MCF 10A (cell line): ENCODE results near the gene MUC20. TPM values are rescaled to one million over a fixed set of nuclear protein-coding genes. Genes with fewer than 3 reads are reported as not detected.
A peak's percentile ranks its signal among the peaks of the same experiment; 100 is the strongest.
"Not testable (repeated sequence)": the region's sequence is repeated elsewhere in the genome, so short reads cannot be mapped to it uniquely, and the experiment has no call there.

Source experiments
- BruUV-seq: library from RNA; stranded (reverse); fragments of 400-500 nt; replicated peaks from 2 replicates; lab custom pipeline; 2021; lab: Mats Ljungman, UMichigan
- CTCF ChIA-PET: fragments of 300-600 bp; sonication (Branson Sonifier 250); formaldehyde crosslinking; extraction: SDS; loops from one replicate; lab custom pipeline; 2021; ENCODE audit warnings: antibody characterized with exemption, inconsistent platforms; lab: Yijun Ruan, JAX
- POLR2A ChIA-PET: fragments of 300-600, 350-650 bp; sonication (Branson Sonifier 250); formaldehyde crosslinking; extraction: SDS; loops from one replicate; lab custom pipeline; 2020; ENCODE audit warnings: antibody characterized with exemption, inconsistent platforms; lab: Yijun Ruan, JAX
- DNase-seq: peaks from one replicate; pipeline ENCODE4 v3.0.0-alpha.2; 2018; ENCODE audit not compliant: unreplicated experiment
- H3K27ac Mint-ChIP-seq: one replicate; pipeline ENCODE4 v1.8.0; 2022; ENCODE audit warnings: mild to moderate bottlenecking, low read depth, mixed read lengths; ENCODE audit not compliant: unreplicated experiment
- H3K27me3 Mint-ChIP-seq: one replicate; pipeline ENCODE4 v1.8.0; 2022; ENCODE audit warnings: mixed read lengths; ENCODE audit not compliant: insufficient read depth, unreplicated experiment
- H3K36me3 Mint-ChIP-seq: one replicate; pipeline ENCODE4 v1.8.0; 2022; ENCODE audit warnings: mild to moderate bottlenecking, moderate library complexity, mixed read lengths; ENCODE audit not compliant: insufficient read depth, unreplicated experiment
- H3K4me1 Mint-ChIP-seq: one replicate; pipeline ENCODE4 v1.8.0; 2022; ENCODE audit warnings: mixed read lengths; ENCODE audit not compliant: insufficient read depth, unreplicated experiment
- H3K4me3 Mint-ChIP-seq: one replicate; pipeline ENCODE4 v1.8.0; 2022; ENCODE audit warnings: mild to moderate bottlenecking, moderate library complexity, mixed read lengths; ENCODE audit not compliant: unreplicated experiment
- H3K9me3 Mint-ChIP-seq: one replicate; pipeline ENCODE4 v1.8.0; 2022; ENCODE audit warnings: mixed read lengths; ENCODE audit not compliant: unreplicated experiment
- intact Hi-C: fragments of 100-400 bp; cut with micrococcal nuclease; formaldehyde crosslinking; loops from 2 replicates; pipeline ENCODE4 v1.14.1; 2022
- total RNA-seq: library from RNA; stranded (reverse); gene quantifications from 2 replicates; pipeline ENCODE4 v1.2.3, GENCODE V29; 2022
- TF ChIP-seq, protein P1 (sequence below): fragments of 200-600 bp; IDR thresholded peaks from one replicate; pipeline ENCODE4 v1.8.0; 2022; ENCODE audit warnings: antibody characterized with exemption, mild to moderate bottlenecking; ENCODE audit not compliant: unreplicated experiment

MUC20 gene
- total RNA-seq, 1 experiment from 2014 or later: 2.3 TPM

DNA sequence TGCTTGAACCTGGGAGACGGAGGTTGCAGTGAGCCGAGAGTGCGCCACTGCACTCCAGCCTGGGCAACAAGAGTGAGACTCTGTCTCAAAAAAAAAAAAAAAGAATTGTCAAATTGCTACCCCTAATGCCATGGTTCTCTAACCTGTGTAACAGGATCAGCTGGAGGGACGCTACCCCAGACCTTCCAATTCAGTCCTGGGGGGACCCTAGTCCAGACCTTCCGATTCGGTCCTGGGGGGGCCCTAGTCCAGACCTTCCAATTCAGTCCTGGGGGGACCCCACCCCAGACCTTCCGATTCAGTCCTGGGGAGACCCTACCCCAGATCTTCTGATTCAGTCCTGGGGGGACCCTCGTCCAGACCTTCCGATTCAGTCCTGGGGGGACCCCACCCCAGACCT lies 29.8 kb upstream of the MUC20 start:
- Mint-ChIP-seq H3K4me3 (no peak overlapping the region), H3K4me1 (no peaks in the 10 kb centered on the region), H3K36me3 (peaks cover 62% of the 10 kb centered on the region), H3K27me3 (no peaks in the 10 kb centered on the region), H3K9me3 (peaks cover 5% of the 10 kb centered on the region), H3K27ac (no peak overlapping the region)
- no peak for DNase-seq
- TF ChIP-seq, protein P1, sequence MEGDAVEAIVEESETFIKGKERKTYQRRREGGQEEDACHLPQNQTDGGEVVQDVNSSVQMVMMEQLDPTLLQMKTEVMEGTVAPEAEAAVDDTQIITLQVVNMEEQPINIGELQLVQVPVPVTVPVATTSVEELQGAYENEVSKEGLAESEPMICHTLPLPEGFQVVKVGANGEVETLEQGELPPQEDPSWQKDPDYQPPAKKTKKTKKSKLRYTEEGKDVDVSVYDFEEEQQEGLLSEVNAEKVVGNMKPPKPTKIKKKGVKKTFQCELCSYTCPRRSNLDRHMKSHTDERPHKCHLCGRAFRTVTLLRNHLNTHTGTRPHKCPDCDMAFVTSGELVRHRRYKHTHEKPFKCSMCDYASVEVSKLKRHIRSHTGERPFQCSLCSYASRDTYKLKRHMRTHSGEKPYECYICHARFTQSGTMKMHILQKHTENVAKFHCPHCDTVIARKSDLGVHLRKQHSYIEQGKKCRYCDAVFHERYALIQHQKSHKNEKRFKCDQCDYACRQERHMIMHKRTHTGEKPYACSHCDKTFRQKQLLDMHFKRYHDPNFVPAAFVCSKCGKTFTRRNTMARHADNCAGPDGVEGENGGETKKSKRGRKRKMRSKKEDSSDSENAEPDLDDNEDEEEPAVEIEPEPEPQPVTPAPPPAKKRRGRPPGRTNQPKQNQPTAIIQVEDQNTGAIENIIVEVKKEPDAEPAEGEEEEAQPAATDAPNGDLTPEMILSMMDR: no peak
- no TSS peak for BruUV-seq
- ChIA-PET POLR2A (no interaction called here), CTCF (no interaction called here)
- intact Hi-C loops: no loop called here

DNA sequence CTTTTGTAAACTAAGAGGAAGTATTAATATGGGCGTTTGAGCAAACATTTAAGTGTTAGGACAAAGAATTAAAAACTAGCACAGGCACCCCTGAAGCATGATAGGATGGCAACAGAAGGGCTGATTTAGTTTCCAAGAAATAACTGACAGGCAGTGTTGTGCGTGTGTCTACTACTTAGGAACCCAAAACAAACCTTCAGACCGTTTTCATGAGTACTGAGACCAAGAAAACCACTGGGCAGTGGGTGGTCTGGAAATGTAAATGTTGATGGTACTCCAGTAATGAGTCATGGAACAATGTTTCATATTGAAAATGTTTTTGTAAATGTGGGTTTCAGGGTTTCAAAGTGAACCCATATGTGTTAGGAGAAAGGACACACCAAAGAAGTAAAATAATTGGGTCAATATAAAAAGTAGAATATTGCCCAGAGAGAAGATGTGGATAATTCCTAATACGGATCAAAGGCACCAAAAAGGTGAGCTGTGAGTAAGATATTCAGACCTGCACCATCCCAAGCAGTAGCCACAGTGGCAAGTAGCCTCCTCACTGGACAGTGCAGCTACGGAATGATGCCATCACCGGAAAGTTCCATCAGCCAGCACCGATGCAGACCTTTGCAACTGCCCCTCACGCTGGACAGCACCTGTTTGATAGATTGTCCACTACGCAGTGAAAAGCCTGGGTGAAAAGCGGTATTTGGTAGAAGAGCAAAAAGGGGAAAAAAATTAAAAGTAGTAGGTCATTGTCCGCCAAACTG lies 29.0 kb upstream of the MUC20 start:
- H3K4me3 Mint-ChIP-seq, H3K4me1 Mint-ChIP-seq, POLR2A ChIA-PET, H3K27ac Mint-ChIP-seq, H3K9me3 Mint-ChIP-seq, DNase-seq, CTCF ChIA-PET, H3K27me3 Mint-ChIP-seq, intact Hi-C loops: not testable (repeated sequence)
- peaks cover 55% of the 10 kb centered on the region for H3K36me3 Mint-ChIP-seq
- BruUV-seq: TSS peak; percentile 8

DNA sequence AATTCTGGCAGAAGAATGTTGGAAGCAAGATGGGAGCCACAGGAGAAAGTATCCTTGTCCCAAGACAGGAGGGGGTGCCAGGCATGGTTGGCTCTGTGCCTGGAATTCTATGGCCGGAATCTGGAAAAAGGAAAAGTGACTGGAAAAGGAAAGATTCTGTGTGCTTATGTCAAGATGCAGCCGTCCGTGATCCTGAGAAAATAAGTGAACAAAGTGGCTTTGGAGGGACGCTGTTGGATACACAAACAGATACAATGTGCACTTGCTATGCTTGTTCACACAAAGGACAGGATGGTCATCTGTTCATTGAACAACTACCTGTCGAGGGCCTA lies 28.5 kb upstream of the MUC20 start:
- Mint-ChIP-seq H3K4me1 (peaks cover under 1% of the 10 kb centered on the region), H3K36me3 (peaks cover 55% of the 10 kb centered on the region), H3K9me3 (peaks cover 3% of the 10 kb centered on the region), H3K4me3 (no peak overlapping the region), H3K27ac (peak overlapping the region; percentile 37), H3K27me3 (no peaks in the 10 kb centered on the region)
- DNase-seq: no peak
- TF ChIP-seq, protein P1: no peak
- CTCF ChIA-PET: no interaction called here
- BruUV-seq: no TSS peak
- POLR2A ChIA-PET: no interaction called here
- intact Hi-C loops: no loop called here

DNA sequence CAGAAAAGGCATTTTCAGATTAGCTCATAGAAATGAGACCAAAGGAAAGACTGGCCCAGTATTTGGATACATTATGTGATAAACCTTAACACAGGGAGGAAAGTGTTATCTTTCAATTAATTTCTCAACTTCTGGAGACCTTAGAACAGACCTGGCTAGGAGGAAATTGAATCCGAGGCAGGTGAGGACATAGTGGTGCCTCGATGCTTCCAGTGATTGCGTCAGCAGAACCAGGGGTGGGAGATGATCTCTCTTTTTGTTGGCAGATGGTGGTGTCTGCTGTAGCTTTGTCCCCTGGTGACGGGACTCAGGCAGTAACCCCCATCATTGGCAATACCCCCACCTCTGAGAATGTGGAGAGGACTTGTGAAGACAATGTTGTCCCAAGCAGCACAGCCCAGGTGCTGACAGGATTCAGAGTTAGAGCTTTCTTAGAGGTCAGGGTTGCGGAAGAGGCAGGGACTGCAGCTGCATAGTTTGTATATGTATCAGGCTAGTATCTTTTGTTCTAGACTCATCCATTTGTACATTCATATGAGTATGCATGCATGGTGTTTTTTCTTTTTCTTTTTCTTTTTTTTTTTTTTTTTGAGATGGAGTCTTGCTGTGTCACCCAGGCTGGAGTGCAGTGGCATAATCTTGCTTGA lies 27.9 kb upstream of the MUC20 start:
- BruUV-seq: no TSS peak
- Mint-ChIP-seq H3K27me3 (no peaks in the 10 kb centered on the region), H3K9me3 (no peaks in the 10 kb centered on the region), H3K36me3 (peaks cover 51% of the 10 kb centered on the region), H3K4me3 (no peak overlapping the region), H3K27ac (peak overlapping the region; percentile 37), H3K4me1 (peaks cover 6% of the 10 kb centered on the region)
- DNase-seq: no peak
- CTCF ChIA-PET: no interaction called here
- POLR2A ChIA-PET: no interaction called here
- intact Hi-C loops: no loop called here
- TF ChIP-seq, protein P1: no peak
